GM21390 (cell line): Measurements from ENCODE around the gene SEM1.
"Not testable (repeated sequence)": the region's sequence is repeated elsewhere in the genome, so short reads cannot be mapped to it uniquely, and the experiment has no call there.

ENCODE experiments used
- ATAC-seq: cut with Tn5 transposase; IDR thresholded peaks from one replicate; pipeline ENCODE4 v1.9.1; 2021; ENCODE audit not compliant: unreplicated experiment

Gene SEM1

GRCh38 chr7:96665689-96666088 lies 44.0 kb downstream of the SEM1 start:
- no peak for ATAC-seq

GRCh38 chr7:96664793-96665192 lies 44.9 kb downstream of the SEM1 start:
- ATAC-seq: no peak

GRCh38 chr7:96663871-96664445 lies 45.7 kb downstream of the SEM1 start:
- no peak for ATAC-seq

- ATAC-seq: peak; percentile 92
Observed at GRCh38 chr7:96663457-96663856, 46.2 kb downstream of the SEM1 start.

- ATAC-seq: not testable (repeated sequence)
Observed at GRCh38 chr7:96662151-96662550, 47.5 kb downstream of the SEM1 start.

GRCh38 chr7:96658022-96658412 lies 51.6 kb downstream of the SEM1 start:
- ATAC-seq: no peak

- ATAC-seq: no peak
Observed at GRCh38 chr7:96657347-96658021, 52.2 kb downstream of the SEM1 start.

- ATAC-seq: no peak
Observed at GRCh38 chr7:96655956-96656355, 53.7 kb downstream of the SEM1 start.

GRCh38 chr7:96654630-96655188 lies 54.9 kb downstream of the SEM1 start:
- ATAC-seq: no peak

GRCh38 chr7:96649981-96650380 lies 59.7 kb downstream of the SEM1 start:
- ATAC-seq: no peak

- ATAC-seq: no peak
Observed at GRCh38 chr7:96648784-96649183, 60.9 kb downstream of the SEM1 start.

- no peak for ATAC-seq
Observed at GRCh38 chr7:96647733-96648132, 61.9 kb downstream of the SEM1 start.

GRCh38 chr7:96645084-96645483 lies 64.6 kb downstream of the SEM1 start:
- ATAC-seq: no peak

- not testable (repeated sequence) for ATAC-seq
Observed at GRCh38 chr7:96643436-96643835, 66.2 kb downstream of the SEM1 start.

- ATAC-seq: no peak
Observed at GRCh38 chr7:96640054-96640453, 69.6 kb downstream of the SEM1 start.
